HG03280 (cell line): ENCODE data around the gene AFDN.

Experiments
- ATAC-seq: cut with Tn5 transposase; IDR thresholded peaks from one replicate; pipeline ENCODE4 v1.9.1; 2021; ENCODE audit warnings: mild to moderate bottlenecking, moderate library complexity; ENCODE audit not compliant: unreplicated experiment

Gene AFDN

DNA sequence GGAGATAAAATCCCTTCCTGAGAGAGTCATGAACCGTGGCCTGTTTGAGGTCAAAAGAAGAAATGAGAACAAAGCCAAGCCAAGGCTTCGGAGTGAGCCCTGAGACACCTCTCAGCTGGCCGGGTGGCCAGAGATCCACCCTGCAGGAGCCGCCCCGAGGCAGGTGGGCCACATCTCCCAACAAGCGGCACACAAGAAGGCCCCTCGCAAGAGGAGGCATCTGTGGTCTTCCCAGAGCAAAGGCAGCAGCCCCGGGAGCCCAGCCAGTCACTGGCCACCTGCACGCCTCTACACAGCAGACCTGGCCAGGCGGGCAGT is 30.9 kb upstream of the AFDN start:
- ATAC-seq, result no peak

DNA sequence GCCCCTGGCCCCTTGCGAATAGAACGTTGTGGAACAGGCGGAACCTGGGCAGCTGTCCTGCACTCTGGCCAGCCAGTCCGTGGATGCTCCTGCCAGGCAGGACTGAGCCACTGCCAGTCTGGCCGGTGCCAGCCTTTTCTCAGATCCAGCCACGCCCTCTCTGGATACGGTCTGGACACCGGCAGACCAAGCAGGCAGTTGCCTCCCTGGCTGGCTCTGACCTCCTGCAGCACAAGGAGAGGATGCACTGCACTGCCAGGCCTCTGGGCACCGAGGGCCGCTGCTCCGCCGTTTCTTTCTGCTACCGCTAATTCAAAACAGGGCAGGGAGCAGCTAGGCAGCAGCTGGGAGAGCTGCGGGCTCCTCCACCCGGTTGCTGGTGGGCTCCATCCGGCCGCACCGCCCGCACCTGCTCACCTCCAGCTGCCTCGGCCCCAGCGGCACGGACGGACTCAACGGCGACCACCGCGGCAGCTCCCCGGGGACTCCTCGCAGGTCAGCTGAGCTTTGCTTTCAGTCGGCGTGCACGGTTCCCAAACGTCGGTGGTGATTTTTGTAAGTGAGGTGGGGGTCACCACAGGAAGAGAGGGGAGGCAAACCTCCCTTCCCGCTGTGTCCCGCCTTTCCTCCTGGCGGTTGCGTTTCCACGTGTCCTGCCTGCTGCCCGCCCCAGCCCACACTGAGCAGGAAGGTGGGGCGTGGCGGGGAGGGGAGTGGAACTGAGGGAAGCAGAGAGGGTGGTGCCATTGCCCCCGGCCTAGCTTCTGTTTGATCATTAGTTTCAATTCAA is 30.3 kb upstream of the AFDN start:
- no peak for ATAC-seq

- ATAC-seq, result no peak
Measured at GRCh38 chr6:167797011-167797471, 29.7 kb upstream of the AFDN start.

DNA sequence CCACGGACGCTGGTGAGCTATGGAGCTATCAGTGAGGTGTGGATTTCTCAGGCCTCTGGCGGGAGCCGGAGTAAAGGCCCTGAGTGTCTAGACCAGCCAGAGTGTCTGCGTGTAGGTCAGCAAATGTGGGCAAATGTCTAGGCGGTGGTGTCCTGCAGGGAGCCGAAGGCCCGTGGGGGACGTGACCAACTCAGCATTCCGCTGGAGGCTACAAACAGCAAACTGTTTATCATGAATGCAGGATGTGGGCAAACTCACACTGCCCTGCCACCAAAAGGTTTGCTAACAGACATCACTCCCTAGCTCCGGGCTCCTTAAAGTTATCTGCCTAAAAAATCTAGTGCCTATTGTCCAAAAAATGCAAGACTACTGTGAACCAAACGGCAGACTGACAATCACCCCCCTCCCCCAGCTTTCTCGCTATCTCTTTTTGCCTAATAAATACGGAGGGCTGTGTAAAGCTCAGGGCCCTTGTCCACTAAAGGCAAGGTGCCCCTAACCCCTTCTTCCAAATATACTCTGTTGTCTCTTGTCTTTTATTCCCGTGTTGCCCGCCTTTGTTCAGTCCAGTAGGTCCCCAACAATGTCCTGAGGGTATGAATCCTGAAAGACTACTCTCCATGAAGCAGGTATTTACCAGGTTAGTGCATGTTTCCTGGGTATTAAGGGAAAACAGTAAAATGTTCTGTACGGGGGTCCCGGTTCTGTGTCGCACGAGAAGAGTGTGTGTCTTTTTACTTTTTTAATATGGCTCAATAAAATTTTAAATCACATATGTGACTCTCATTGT is 29.0 kb upstream of the AFDN start:
- no peak for ATAC-seq

DNA sequence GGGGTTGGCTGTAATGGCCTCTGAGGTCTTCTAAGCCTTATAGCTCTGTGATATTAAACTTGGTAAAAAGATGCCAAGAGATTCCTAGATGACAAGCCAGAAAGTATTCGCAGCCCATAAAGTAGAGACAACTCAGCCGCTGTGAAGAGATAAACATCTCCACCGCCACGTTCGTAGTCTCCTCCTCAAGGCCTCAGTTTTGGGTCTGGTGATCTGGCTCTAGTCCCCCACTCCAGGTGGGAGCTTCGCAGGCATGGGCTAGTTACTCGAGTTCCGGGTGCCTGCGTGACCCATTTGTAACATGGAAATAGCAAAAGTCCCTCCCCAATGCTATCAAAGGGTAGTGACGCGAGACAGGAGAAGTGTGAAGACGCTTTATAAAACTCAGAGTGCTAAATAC is 28.3 kb upstream of the AFDN start:
- no peak for ATAC-seq

- no peak for ATAC-seq
Measured at GRCh38 chr6:167799033-167799821, 27.5 kb upstream of the AFDN start.

DNA sequence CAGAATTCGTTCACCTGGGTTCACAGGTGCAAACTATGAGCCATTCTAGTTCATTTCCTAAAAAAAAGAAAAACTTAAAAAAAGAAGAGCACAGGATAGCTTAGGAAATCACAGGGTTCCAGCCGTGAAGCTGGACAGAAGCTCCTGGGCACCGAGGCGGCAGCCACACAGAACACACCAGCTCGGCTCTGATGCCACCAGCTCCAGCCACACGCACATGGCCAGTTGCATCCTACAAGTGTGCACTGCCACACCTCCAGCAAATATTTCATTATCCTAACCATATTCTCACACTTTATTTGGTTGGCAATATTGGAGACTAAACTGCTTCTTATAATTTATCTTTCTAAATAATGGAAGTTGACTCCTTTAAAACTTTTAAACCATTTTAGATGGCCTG is 26.2 kb upstream of the AFDN start:
- ATAC-seq, result no peak

GRCh38 chr6:167801263-167801662 is 25.4 kb upstream of the AFDN start:
- ATAC-seq, result no peak

DNA sequence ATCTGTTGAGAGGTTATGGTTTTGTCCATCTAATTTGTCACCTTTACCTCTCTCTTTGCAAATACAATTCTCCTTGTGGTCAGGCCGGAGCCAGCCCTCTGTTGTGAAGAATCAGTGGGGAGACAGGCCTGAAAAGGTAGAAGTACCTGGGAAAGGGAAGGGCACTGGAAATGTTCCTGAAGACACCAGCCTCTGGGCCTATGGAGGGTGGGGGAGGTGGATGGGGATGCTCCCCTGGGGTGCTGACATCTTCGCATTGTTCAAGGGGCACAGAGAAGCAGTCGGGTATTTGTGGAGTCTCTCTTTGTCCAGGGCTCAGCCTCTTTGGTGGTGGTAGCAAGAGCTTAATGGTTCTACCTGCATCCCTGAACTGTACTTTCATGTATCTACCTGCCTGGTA is 24.4 kb upstream of the AFDN start:
- ATAC-seq, result no peak

DNA sequence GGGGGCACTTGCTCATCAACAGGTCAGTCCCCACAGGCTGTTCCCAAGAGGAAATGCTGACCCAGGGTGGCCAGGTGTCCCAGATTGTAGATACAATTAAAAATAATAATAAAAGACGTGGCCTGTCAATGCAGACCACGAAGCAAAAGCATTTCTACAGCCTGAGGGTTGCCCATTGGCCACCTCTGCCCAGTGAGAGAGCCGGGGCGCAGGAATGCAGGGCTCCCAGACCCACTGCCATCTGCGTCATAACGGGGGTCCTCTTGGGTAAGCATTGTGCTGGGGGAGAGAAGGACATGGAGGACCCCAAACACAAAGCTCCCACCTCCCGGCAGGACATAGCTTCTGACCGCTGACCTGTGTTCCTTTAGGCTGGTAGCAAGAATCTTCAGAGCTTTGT is 22.9 kb upstream of the AFDN start:
- no peak for ATAC-seq

GRCh38 chr6:167804281-167805013 is 22.3 kb upstream of the AFDN start:
- no peak for ATAC-seq

GRCh38 chr6:167805349-167806060 is 21.2 kb upstream of the AFDN start:
- no peak for ATAC-seq

- no peak for ATAC-seq
Measured at GRCh38 chr6:167806061-167806700, 20.5 kb upstream of the AFDN start.

GRCh38 chr6:167807200-167807599 is 19.5 kb upstream of the AFDN start:
- ATAC-seq, result no peak

DNA sequence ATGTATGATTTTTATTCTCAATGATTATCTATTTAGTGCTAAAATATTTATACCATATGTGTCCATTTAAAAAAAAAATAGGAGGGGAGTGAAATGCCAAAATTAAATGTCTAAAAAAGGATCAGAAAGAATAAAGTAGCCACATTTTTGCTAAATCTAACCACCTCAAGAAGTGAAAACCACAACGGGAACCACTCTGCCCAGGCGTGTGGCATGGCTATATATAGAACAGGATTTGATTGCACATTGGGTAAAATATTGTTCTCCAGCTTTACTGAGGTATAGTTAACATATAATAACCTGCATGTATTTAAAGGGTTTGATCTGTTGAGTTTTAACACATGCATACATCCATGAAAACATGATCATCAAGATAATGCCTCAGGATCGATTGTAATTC is 19.0 kb upstream of the AFDN start:
- ATAC-seq, result no peak

GRCh38 chr6:167811040-167811439 is 15.7 kb upstream of the AFDN start:
- ATAC-seq, result no peak

GRCh38 chr6:167811442-167812087 is 15.1 kb upstream of the AFDN start:
- no peak for ATAC-seq

GRCh38 chr6:167812088-167812487 is 14.6 kb upstream of the AFDN start:
- no peak for ATAC-seq

DNA sequence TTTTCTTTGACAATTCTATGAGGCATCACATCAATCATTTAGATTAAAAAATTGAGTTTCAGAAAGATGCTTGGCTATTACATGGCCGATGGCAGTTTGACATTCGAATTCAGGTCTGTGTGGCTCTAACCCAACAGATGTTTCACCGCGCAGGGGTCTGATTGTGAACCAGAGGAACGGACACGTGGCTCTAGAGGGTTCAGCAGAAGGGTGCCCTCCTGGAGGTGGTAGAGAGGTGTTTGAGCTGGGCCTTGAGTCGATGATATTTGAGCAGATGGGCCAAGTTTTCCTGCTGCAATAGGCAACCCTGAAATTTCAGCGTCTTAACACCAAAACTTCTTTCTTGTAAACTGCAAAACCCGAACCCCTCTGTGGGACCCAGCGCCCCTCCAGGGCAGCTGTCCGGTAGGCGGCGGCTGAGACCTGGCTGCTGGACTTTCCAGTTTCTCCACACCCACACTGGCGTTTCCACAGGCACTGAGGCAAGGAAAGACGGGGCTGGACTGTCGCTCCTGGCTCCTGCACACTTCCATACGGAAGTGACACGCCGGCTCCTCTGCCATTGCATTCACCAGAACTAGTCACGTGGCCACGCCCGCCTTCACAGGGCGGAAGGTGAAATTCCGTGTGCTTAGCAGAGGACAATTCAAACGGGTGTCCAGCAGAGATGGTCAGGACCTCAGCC is 11.3 kb upstream of the AFDN start:
- peak; percentile 88 for ATAC-seq
